NCI-H2196 (cell line): ENCODE results near the gene OR7C1.
"Not testable (repeated sequence)": the region's sequence is repeated elsewhere in the genome, so short reads cannot be mapped to it uniquely, and the experiment has no call there.

ENCODE experiments used
- DNase-seq: peaks from one replicate; lab custom pipeline; 2025; ENCODE audit not compliant: unreplicated experiment; lab: John Stamatoyannopoulos, UW

OR7C1 gene

DNA sequence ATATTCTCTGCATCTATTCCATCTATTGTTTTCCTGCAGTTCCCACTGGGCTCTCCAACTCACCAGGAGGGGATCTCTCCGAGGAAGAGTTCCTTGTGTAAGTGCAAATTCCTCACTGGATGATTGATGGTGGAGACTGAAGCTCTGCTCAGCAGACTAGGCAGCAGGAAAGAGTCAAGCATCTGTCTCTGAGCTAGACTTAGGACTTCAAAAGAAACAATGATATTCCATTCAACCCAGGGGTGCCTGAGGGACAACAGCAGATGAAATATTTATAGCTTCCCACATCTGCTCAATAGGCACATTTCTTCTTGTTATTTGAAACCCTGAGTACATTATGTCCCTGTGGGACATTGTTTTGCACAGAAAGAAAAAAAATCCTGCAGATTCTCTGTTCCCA, at the start of gene OR7C1, which contains the start of gene OR7A5:
TSS of gene OR7C1 (minus strand) at position 175 of the 400 bp plus-strand sequence. CDS start 35,049 bp downstream, outside the sequence.
TSS of gene OR7A5 (minus strand) at position 175 of the 400 bp plus-strand sequence. CDS start 6,944 bp downstream, outside the sequence.
- no peak for DNase-seq

DNA sequence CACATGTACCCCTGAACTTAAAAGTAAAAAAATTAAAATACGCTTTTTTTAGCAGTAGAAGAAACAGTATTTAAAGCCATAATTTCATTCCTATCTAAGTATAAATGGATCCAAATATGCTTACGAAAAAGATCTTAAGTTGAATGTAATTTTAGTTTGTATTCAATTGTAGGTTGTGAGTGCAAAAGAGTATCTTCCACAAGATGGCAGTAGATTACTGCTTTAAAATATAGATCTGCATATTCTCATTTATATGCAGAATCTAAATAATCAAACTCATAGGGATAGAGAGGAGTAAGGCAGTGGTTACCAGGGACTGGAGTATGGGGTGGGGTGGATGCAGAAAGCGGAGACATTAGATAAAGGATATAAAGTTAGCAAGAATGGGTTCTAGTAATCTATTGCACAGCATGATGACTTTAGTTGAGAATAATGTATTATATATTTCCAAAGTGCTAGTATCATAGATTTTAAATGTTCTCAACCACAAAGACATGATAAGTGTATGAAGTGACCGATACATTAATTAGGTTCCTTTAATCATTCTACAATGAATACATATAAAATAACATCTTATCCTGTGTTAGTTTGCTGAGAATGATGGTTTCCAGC, 36.7 kb upstream of the OR7C1 start:
- DNase-seq = peak; percentile 19

GRCh38 chr19:14868497-14868896, 33.5 kb upstream of the OR7C1 start:
- DNase-seq = no peak

DNA sequence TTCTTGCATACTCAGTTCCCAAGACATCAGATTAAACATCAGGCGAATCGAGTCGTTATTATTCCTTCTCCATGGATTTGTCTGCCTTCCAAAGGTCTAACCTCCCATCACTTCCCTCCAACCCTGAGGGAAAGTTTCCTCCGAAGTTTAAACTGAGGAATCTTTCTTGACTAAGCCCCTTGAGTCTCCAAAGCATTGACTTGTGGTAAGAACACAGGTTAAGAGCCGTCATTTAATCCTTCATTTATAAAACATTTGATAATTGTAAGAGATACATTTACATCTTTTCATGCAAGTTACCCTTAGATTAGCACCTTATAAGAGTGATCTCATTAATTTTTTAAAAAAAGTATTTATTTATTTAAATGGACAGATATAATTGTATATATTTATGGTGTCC, 13.8 kb upstream of the OR7C1 start, which contains the start of gene OR7A10:
TSS of gene OR7A10 (minus strand) at position 101 of the 400 bp plus-strand sequence. CDS start 7,045 bp downstream, outside the sequence.
- no peak for DNase-seq

- DNase-seq = no peak
These were observed 8.6 kb upstream of the OR7C1 start for GRCh38 chr19:14843578-14843977.

GRCh38 chr19:14843169-14843568, 8.2 kb upstream of the OR7C1 start:
- no peak for DNase-seq

DNA sequence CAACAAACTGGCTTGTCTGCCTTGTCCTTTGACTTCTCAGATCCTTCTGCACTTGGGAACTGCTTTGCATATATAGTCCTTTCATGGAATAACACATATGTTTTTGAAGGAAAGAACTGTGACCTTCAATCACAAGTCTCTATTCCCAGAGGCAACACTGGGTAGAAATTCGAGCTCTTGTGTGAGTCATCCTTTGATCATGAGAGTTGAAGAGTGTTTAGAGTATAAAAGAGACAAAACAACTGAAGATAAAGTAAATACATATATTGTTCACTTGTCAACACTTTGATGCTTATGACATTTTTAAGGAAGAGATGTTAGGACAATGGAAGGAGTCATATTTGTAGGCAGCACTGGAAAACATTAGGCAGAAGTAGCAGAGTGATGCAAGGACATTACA, 5.2 kb upstream of the OR7C1 start:
- no peak for DNase-seq

- no peak for DNase-seq
These were observed 2.4 kb upstream of the OR7C1 start for GRCh38 chr19:14837391-14837790.

DNA sequence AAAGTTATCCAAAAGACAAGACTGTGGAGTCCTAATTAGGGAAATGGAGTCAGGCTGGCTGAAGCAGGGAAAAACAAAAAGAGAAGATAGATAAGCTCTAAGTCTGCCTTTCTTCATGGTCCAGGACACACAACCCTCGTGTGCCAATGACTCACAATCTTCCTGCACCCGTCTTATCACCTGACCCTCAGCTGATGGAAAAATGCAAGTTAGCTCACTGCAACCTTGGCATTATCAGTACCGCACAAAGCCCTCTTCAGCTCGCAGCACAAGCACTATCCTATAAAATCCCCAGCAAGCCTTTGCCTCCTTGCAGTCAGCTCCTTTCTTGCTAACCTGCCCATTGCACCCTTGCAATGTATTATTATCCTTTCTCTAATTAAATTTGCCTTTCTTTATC, 4.3 kb downstream of the OR7C1 start:
- DNase-seq = no peak

DNA sequence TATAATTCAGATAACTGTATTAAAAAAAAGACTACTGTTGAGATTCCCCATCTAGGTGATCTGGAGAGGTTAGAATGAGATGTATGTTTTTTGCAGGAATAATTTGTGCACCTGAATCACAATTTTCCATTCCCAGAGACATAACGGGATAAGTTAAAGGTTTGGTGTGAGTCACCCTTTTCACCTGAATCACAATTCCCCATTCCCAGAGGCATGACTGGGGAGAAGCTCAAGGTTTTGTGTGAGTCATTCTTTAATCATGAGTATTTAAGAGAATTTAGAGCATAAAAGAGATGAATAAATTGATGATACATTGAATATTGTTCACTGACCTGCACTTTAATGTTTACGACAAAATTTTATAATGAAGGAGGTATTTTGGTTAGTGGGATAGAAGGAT, 9.0 kb downstream of the OR7C1 start:
- DNase-seq = no peak

- no peak for DNase-seq
These were observed 13.0 kb downstream of the OR7C1 start for GRCh38 chr19:14821937-14822336.

DNA sequence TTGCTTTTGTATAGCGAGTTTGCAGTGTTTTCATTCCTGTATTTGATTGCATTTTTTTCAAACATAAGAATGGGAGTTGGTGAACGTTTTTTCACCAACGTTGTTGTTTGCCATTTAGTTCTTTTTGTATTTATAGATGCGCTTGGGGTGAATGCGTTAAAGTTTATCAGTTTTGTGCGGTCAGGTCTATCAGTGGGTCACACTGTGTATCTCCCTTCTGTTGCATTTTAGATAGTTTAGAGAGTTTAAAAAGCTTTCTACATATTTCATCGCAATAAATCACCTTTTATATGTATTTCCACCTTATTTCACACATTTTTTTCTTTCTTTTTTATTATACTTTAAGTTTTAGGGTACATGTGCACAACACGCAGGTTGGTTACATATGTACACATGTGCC, 16.4 kb downstream of the OR7C1 start:
- DNase-seq = no peak

GRCh38 chr19:14817052-14817451, 17.9 kb downstream of the OR7C1 start:
- DNase-seq = no peak

DNA sequence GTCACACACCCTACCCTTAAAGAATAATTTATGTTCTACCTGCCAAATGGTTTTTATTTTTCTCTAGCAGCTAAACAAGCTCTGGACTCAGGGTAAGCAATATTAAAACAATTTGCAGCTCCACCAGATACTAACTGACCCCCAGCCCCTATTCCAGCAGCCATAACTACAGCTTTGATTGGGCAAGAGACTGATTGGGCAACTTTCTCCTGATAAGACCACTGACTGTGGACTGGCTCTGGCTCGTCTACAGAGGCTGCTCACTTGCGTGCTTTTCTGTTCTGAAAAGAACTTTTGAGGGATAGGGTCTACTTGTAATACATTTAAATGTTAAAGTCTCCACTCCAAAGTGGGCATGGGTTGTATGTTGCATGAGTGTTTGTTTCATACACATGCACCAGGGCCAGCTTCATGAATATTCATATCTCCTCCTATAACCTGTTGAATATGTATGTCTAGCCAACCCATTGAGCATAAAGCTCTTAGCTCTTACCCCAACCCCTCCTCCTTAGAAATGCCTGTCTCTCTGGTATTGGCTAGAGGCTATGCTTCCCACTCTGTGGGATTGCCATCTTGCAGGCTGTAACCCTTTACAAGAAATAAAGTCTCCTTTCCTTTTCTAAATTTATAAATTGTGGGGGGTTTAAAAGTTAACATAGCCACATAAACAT, 19.9 kb downstream of the OR7C1 start:
- no peak for DNase-seq

DNA sequence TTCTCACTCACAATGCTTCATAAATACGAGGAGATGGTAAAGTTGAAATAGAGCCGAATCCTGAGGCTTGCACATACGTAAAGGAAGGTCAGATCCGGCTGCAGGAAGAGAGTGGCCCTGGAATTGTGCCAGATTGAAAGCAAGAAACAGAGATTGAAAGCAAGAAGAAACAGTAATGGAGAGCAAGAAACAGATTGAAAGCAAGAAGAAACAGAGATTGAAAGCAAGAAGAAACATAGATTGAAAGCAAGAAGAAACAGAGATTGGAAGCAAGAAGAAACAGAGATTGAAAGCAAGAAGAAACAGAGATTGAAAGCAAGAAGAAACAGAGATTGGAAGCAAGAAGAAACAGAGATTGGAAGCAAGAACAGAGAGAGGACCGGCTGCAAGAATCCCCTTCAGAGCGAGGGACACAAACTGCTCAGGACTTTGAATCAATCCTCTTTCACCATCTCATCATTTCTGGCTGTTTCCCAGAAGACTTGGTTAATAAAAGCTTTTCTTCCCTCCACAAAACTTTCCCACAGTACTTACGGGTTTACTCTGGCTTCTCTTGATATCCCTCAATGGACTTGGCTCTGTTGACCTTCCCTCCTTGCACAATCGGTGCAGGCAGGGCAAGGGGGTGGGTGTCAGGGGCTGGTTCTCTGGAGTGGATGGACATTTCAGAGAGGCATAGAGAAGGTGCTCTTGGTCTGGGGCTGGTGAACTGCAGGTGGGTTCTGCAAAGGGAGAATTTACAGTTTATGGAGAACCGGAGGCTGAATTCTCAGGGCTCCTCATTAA, 25.5 kb downstream of the OR7C1 start:
- DNase-seq = no peak

DNA sequence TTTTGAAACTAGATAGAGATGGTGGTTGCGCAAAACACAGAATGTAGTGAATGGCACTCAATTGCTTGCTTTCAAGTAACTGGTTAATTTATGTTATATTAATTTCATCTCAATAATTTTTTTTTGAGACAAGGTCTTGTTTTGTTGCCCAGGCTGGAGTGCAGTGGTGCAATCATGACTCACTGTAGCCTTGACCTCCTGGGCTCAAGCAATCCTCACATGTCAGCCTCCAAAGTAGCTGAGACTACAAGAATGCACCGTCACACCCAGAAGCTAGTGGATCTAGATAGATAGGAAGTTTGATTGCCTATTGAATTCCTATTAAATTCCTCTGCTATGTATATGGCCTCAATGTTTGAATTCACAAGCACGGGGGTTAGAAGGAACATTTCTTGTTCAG, 30.2 kb downstream of the OR7C1 start:
- no peak for DNase-seq

DNA sequence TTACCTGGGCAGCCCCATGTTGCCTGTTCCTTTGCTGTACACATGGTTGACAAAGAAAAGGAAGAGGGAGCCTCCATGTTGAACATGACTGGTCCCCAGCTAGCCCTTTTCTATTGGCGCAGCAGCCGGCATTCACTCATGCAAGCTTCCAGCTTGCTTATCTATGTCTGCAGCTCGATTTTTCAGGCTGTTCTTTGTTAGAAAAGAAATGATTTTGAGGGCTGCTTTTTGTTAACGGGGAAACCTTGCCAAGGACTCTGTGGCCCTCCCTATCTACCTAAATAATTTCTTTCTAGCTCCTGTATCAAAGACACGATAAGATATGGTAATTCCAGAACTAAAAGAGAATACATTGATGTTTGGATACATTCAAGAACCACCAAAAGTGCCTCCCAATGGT, 36.2 kb downstream of the OR7C1 start:
- no peak for DNase-seq

- DNase-seq = no peak
These were observed 39.0 kb downstream of the OR7C1 start for GRCh38 chr19:14796021-14796420.

- DNase-seq = no peak
These were observed 39.8 kb downstream of the OR7C1 start for GRCh38 chr19:14795078-14795721.

DNA sequence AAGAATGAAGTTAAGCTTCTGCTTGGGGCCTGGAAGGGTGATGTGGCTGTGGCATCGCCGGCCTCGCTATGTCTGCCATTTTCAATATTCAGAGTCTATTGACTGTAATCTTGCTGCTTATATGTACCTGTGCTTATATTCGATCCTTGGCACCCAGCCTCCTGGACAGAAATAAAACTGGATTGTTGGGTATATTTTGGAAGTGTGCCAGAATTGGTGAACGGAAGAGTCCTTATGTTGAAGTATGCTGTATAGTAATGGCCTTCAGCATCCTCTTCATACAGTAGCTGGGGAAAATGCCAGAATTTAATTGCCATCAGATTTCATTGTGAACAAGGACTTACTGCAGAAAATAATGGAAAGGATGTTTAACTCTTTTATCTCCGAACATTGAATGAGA, 42.7 kb downstream of the OR7C1 start:
- DNase-seq = not testable (repeated sequence)

- no peak for DNase-seq
These were observed 48.5 kb downstream of the OR7C1 start for GRCh38 chr19:14786421-14786851.
